Left ventricle myocardium superior (tissue), 1 donor: ENCODE measurements around the gene PACSIN1. TPM values are rescaled to one million over a fixed set of nuclear protein-coding genes. Genes with fewer than 3 reads are reported as not detected.

Experiments used
- ATAC-seq: fragments of 200-7000 bp; cut with Tn5 transposase; one replicate; pipeline ENCODE4 v1.9.1; 2020; ENCODE audit warnings: mild to moderate bottlenecking, moderate library complexity
- DNase-seq: peaks from one replicate; pipeline ENCODE4 v3.0.0-alpha.2; 2020
- intact Hi-C: fragments of 100-400 bp; cut with micrococcal nuclease; formaldehyde crosslinking; loops from one replicate; pipeline ENCODE4 v1.11.0; 2022
- total RNA-seq: library from RNA; stranded (reverse); fragmentation: NEBNext Ultra II Directional; extraction: Animal tissue kit (Norgen Biotek cat#: 25700); gene quantifications from one replicate; pipeline ENCODE4 v1.2.1, GENCODE V29; 2021
- donor health status: DM: no; HTN: yes; CAD: no; lungs with severe emphysema.

Gene PACSIN1
- total RNA-seq, 1 donor from 2014 or later = 13.6 TPM

GRCh38 chr6:34511214-34511914 is 45.5 kb downstream of the PACSIN1 start:
- no peak for DNase-seq
- no peak for ATAC-seq
- intact Hi-C loops = no loop called here

GRCh38 chr6:34511915-34512737 is 46.2 kb downstream of the PACSIN1 start:
- intact Hi-C loops = no loop called here
- DNase-seq = no peak

GRCh38 chr6:34512738-34513115 is 46.9 kb downstream of the PACSIN1 start:
- intact Hi-C loops = no loop called here
- no peak for ATAC-seq
- no peak for DNase-seq

More at GRCh38 chr6:34511915-34512737, 46.2 kb downstream of the PACSIN1 start:
- ATAC-seq = no peak

GRCh38 chr6:34513646-34514045 is 47.8 kb downstream of the PACSIN1 start:
- intact Hi-C loops = no loop called here
- ATAC-seq (no peak), DNase-seq (no peak)

GRCh38 chr6:34514112-34514511 is 48.2 kb downstream of the PACSIN1 start:
- ATAC-seq = no peak
- intact Hi-C loops = no loop called here
- DNase-seq = no peak

GRCh38 chr6:34514593-34515472 is 49.0 kb downstream of the PACSIN1 start:
- DNase-seq = no peak

GRCh38 chr6:34515473-34516387 is 49.9 kb downstream of the PACSIN1 start:
- DNase-seq = no peak
- ATAC-seq = no peak
- intact Hi-C loops = no loop called here

More at GRCh38 chr6:34514593-34515472, 49.0 kb downstream of the PACSIN1 start:
- ATAC-seq = peak; percentile 25
- intact Hi-C loops = no loop called here

- DNase-seq (no peak), ATAC-seq (no peak)
- intact Hi-C loops = no loop called here
Measured at GRCh38 chr6:34516391-34517324, 50.8 kb downstream of the PACSIN1 start.

GRCh38 chr6:34517461-34517881 is 51.6 kb downstream of the PACSIN1 start:
- ATAC-seq (no peak), DNase-seq (no peak)
- intact Hi-C loops = no loop called here

- DNase-seq (no peak), ATAC-seq (no peak)
- intact Hi-C loops = no loop called here
Measured at GRCh38 chr6:34517966-34518365, 52.1 kb downstream of the PACSIN1 start.

GRCh38 chr6:34518669-34519365 is 52.9 kb downstream of the PACSIN1 start:
- intact Hi-C loops = no loop called here
- no peak for DNase-seq
- ATAC-seq = no peak

- ATAC-seq = no peak
- intact Hi-C loops = no loop called here
- DNase-seq = no peak
Measured at GRCh38 chr6:34519971-34520644, 54.2 kb downstream of the PACSIN1 start.

- intact Hi-C loops = no loop called here
- DNase-seq = no peak
- no peak for ATAC-seq
Measured at GRCh38 chr6:34520645-34521462, 55.0 kb downstream of the PACSIN1 start.

- intact Hi-C loops = no loop called here
- DNase-seq (no peak), ATAC-seq (no peak)
Measured at GRCh38 chr6:34521463-34522285, 55.8 kb downstream of the PACSIN1 start.

GRCh38 chr6:34522761-34523160 is 56.9 kb downstream of the PACSIN1 start:
- ATAC-seq (no peak), DNase-seq (no peak)
- intact Hi-C loops = no loop called here
